Measurements from ENCODE around the gene BTBD16. TPM values are rescaled to one million over a fixed set of nuclear protein-coding genes. Genes with fewer than 3 reads are reported as not detected.

The BTBD16 gene
- total RNA-seq, 4 donors from 2014 or later, result not detected

GRCh38 chr10:122239578-122240257, 31.4 kb upstream of the BTBD16 start:
- WGBS, 2 donors (ENCODE audit: low coverage in 1 of 2), result 83 to 95% methylated on average over 3 to 10 of the region's 10 CpGs
- H3K9me3 ChIP-seq, result no peaks in the 10 kb centered on the region
- DNase-seq, result no peak
- in situ Hi-C loops (cut with MboI; ENCODE audit: low pct_ligation_motif_present in 1 of 4, low pct_unique_long_range_greater_than_20kb in 1 of 4, low sequenced_read_pairs in 3 of 4) (no loop called here), intact Hi-C loops (cut with DNase I; ENCODE audit: low total_unique reads) (no loop called here)
- H3K27me3 ChIP-seq, result no peaks in the 10 kb centered on the region
- TF ChIP-seq CTCF (IDR thresholded peaks at IDR 0.05), result no peak
- no peak for TF ChIP-seq POLR2A (IDR thresholded peaks at IDR 0.05)
- TF ChIP-seq POLR2AphosphoS5 (IDR thresholded peaks at IDR 0.05), result no peak
- no peak for TF ChIP-seq EP300 (IDR thresholded peaks at IDR 0.05; ENCODE audit: low read depth)
- no peaks in the 10 kb centered on the region for H3K4me1 ChIP-seq
- no peak overlapping the region for H3K4me3 ChIP-seq
- H3K27ac ChIP-seq, result no peak overlapping the region
- H3K36me3 ChIP-seq, result peaks cover 0 to 19% (median 3%) of the 10 kb centered on the region in 4 donors

GRCh38 chr10:122240401-122240800, 30.7 kb upstream of the BTBD16 start:
- H3K4me1 ChIP-seq, result no peaks in the 10 kb centered on the region
- no peak for DNase-seq
- TF ChIP-seq POLR2A (IDR thresholded peaks at IDR 0.05), result no peak
- TF ChIP-seq CTCF (IDR thresholded peaks at IDR 0.05), result no peak
- no peak for TF ChIP-seq EP300 (IDR thresholded peaks at IDR 0.05; ENCODE audit: low read depth)
- TF ChIP-seq POLR2AphosphoS5 (IDR thresholded peaks at IDR 0.05), result no peak
- no peak overlapping the region for H3K4me3 ChIP-seq
- H3K27me3 ChIP-seq, result no peaks in the 10 kb centered on the region
- 88% methylated on average over 6 of the region's 6 CpGs; no CpG with 5 or more reads in 1 of the 2 donors for WGBS, 2 donors (ENCODE audit: low coverage in 1 of 2)
- intact Hi-C loops (cut with DNase I; ENCODE audit: low total_unique reads), result no loop called here
- in situ Hi-C loops (cut with MboI; ENCODE audit: low pct_ligation_motif_present in 1 of 4, low pct_unique_long_range_greater_than_20kb in 1 of 4, low sequenced_read_pairs in 3 of 4), result no loop called here
- peaks cover 0 to 19% (median 3%) of the 10 kb centered on the region in 4 donors for H3K36me3 ChIP-seq
- no peak overlapping the region for H3K27ac ChIP-seq
- H3K9me3 ChIP-seq, result no peaks in the 10 kb centered on the region

- DNase-seq, result no peak
- WGBS, 2 donors (ENCODE audit: low coverage in 1 of 2), result 79 to 81% methylated on average over 7 to 8 of the region's 8 CpGs
- H3K27me3 ChIP-seq, result no peaks in the 10 kb centered on the region
- peaks cover 0 to 19% (median 3%) of the 10 kb centered on the region in 4 donors for H3K36me3 ChIP-seq
- TF ChIP-seq POLR2AphosphoS5 (IDR thresholded peaks at IDR 0.05) (no peak), POLR2A (IDR thresholded peaks at IDR 0.05) (no peak), EP300 (IDR thresholded peaks at IDR 0.05; ENCODE audit: low read depth) (no peak), CTCF (IDR thresholded peaks at IDR 0.05) (no peak)
- in situ Hi-C loops (cut with MboI; ENCODE audit: low pct_ligation_motif_present in 1 of 4, low pct_unique_long_range_greater_than_20kb in 1 of 4, low sequenced_read_pairs in 3 of 4) (no loop called here), intact Hi-C loops (cut with DNase I; ENCODE audit: low total_unique reads) (no loop called here)
- no peak overlapping the region for H3K27ac ChIP-seq
- no peaks in the 10 kb centered on the region for H3K4me1 ChIP-seq
- H3K4me3 ChIP-seq, result no peak overlapping the region
- H3K9me3 ChIP-seq, result no peaks in the 10 kb centered on the region
Observed at GRCh38 chr10:122241836-122242235, 29.3 kb upstream of the BTBD16 start.

GRCh38 chr10:122243550-122243949, 27.5 kb upstream of the BTBD16 start:
- no peak overlapping the region for H3K27ac ChIP-seq
- peaks cover 0 to 7% (median 3%) of the 10 kb centered on the region in 4 donors for H3K36me3 ChIP-seq
- TF ChIP-seq POLR2AphosphoS5 (IDR thresholded peaks at IDR 0.05) (no peak), EP300 (IDR thresholded peaks at IDR 0.05; ENCODE audit: low read depth) (no peak), POLR2A (IDR thresholded peaks at IDR 0.05) (no peak), CTCF (IDR thresholded peaks at IDR 0.05) (no peak)
- H3K27me3 ChIP-seq, result no peaks in the 10 kb centered on the region
- no peaks in the 10 kb centered on the region for H3K4me1 ChIP-seq
- WGBS, 2 donors (ENCODE audit: low coverage in 1 of 2), result 63 to 90% methylated on average over 2 of the region's 2 CpGs
- intact Hi-C loops (cut with DNase I; ENCODE audit: low total_unique reads) (no loop called here), in situ Hi-C loops (cut with MboI; ENCODE audit: low pct_ligation_motif_present in 1 of 4, low pct_unique_long_range_greater_than_20kb in 1 of 4, low sequenced_read_pairs in 3 of 4) (no loop called here)
- no peaks in the 10 kb centered on the region for H3K9me3 ChIP-seq
- no peak for DNase-seq
- H3K4me3 ChIP-seq, result no peak overlapping the region

Measured in transverse colon (tissue), 4 donors.